K562 (cell line): ENCODE measurements around the gene EIF4EBP2. TPM values are rescaled to one million over a fixed set of nuclear protein-coding genes. Genes with fewer than 3 reads are reported as not detected.

ENCODE experiments used
- ATAC-seq: fragments of 200-7000 bp; cut with Tn5 transposase; 3 replicates; pipeline ENCODE4 v1.9.1; 2020; ENCODE audit warnings: moderate library complexity
- BruUV-seq: library from RNA; stranded (reverse); fragments of 400-500 nt; replicated peaks from 2 replicates; lab custom pipeline; 2021; lab: Mats Ljungman, UMichigan
- CTCF ChIA-PET: fragments of 300-600 bp; formaldehyde crosslinking; extraction: SDS; loops from one replicate; lab custom pipeline; 2021; ENCODE audit warnings: low intra/inter-chr PET ratio; lab: Yijun Ruan, JAX
- POLR2A ChIA-PET: fragments of 300-600, 350-650 bp; sonication (Branson Sonifier 250); formaldehyde crosslinking; extraction: SDS; loops from one replicate; lab custom pipeline; 2021; ENCODE audit warnings: antibody characterized with exemption, inconsistent platforms; lab: Yijun Ruan, JAX
- DNase-seq, 4 experiments: peaks; one replicate each; pipeline versions ENCODE4 v3.0.0 to v3.0.0-alpha.2; 2011 to 2018; ENCODE audit warnings: low spot score in 3 of 4, mixed read lengths in 3 of 4; ENCODE audit errors: extremely low read depth in 1 of 4
- FAIRE-seq: peaks from 2 replicates; lab custom pipeline; 2011; peaks lifted over from hg19 to GRCh38; lab: Jason Lieb, UNC
- H2AFZ ChIP-seq: 2 replicates; pipeline ENCODE4 v1.6.0; 2011; ENCODE audit warnings: low read depth, low read length, control low read depth, inconsistent platforms
- H3K27ac ChIP-seq: fragments of 200-600 bp; 3 replicates; pipeline ENCODE4 v1.8.0; 2011; ENCODE audit warnings: low read depth, mild to moderate bottlenecking, control low read depth, inconsistent platforms, low read length, moderate library complexity, mixed read lengths; ENCODE audit errors: extremely low read depth
- H3K27me3 ChIP-seq, 2 experiments: fragments of 300-600 bp in 1 of 2; 2 replicates in 1 of 2; 3 replicates in 1 of 2; pipeline versions ENCODE4 v1.6.0 to v1.8.0; 2011; ENCODE audit warnings: inconsistent platforms in 2 of 2, low read length in 2 of 2, mild to moderate bottlenecking in 1 of 2, mixed read lengths in 1 of 2, moderate library complexity in 1 of 2; ENCODE audit not compliant: control insufficient read depth in 2 of 2, insufficient read depth in 2 of 2
- H3K36me3 ChIP-seq: fragments of 300-600 bp; 3 replicates; pipeline ENCODE4 v1.8.0; 2011; ENCODE audit warnings: mild to moderate bottlenecking, low read length, inconsistent platforms; ENCODE audit not compliant: control insufficient read depth, insufficient read depth
- H3K4me1 ChIP-seq, 2 experiments: fragments of 200-600 bp in 1 of 2; replicated peaks in 1 of 2; 2 replicates in 1 of 2; 3 replicates in 1 of 2; pipeline versions ENCODE4 v1.5.1 to v1.8.0; 2011; ENCODE audit warnings: inconsistent platforms in 2 of 2, low read length in 2 of 2, mild to moderate bottlenecking in 1 of 2, mixed read lengths in 1 of 2, moderate library complexity in 1 of 2; ENCODE audit not compliant: control insufficient read depth in 2 of 2, insufficient read depth in 2 of 2
- H3K4me2 ChIP-seq: 2 replicates; pipeline ENCODE4 v1.6.1; 2011; ENCODE audit warnings: low read length, control low read depth, inconsistent platforms, mixed read lengths; ENCODE audit not compliant: insufficient read depth
- H3K4me3 ChIP-seq: fragments of 200-600 bp; sonication (generic), shearing (Covaris generic); 2 replicates; pipeline ENCODE4 v1.5.1; 2016; ENCODE audit warnings: control low read depth, inconsistent platforms
- H3K79me2 ChIP-seq: fragments of 200-600 bp; 3 replicates; pipeline ENCODE4 v1.8.0; 2011; ENCODE audit warnings: low read length, inconsistent platforms; ENCODE audit not compliant: control insufficient read depth, insufficient read depth
- H3K9ac ChIP-seq, 2 experiments: 2 replicates each; pipeline versions ENCODE4 v1.6.0 to v1.6.1; 2011; ENCODE audit warnings: low read depth in 2 of 2, low read length in 2 of 2, control low read depth in 1 of 2, inconsistent platforms in 1 of 2, mild to moderate bottlenecking in 1 of 2, mixed read lengths in 1 of 2; ENCODE audit not compliant: insufficient read depth in 1 of 2
- H3K9me1 ChIP-seq: one replicate; pipeline ENCODE4 v1.6.0; 2011; ENCODE audit warnings: inconsistent platforms, mild to moderate bottlenecking, low read length, moderate library complexity; ENCODE audit not compliant: control insufficient read depth, insufficient read depth
- H3K9me3 ChIP-seq: replicated peaks from 2 replicates; pipeline ENCODE4 v1.5.1; 2011; ENCODE audit warnings: low read depth, low read length, inconsistent platforms; ENCODE audit not compliant: control insufficient read depth, insufficient read depth
- H4K20me1 ChIP-seq: replicated peaks from 2 replicates; pipeline ENCODE4 v1.6.1; 2011; ENCODE audit warnings: low read length, inconsistent platforms, mixed read lengths; ENCODE audit not compliant: control insufficient read depth, insufficient read depth
- KAT2B ChIP-seq: IDR thresholded peaks from one replicate; pipeline ENCODE4 v1.6.1; 2012; ENCODE audit warnings: low read depth, mild to moderate bottlenecking, control low read depth, inconsistent platforms, low read length, moderate library complexity
- KLF16 ChIP-seq: IDR thresholded peaks from 2 replicates; pipeline ENCODE4 v1.6.1; 2016; ENCODE audit warnings: antibody characterized with exemption
- MEF2A ChIP-seq: IDR thresholded peaks from 2 replicates; pipeline ENCODE4 v1.6.1; 2011; ENCODE audit warnings: low read depth, mild to moderate bottlenecking, low read length, moderate library complexity; ENCODE audit not compliant: control insufficient read depth
- MXD1 ChIP-seq: fragments of 250-450 bp; sonication (Bioruptor Pico); IDR thresholded peaks from 2 replicates; pipeline ENCODE4 v1.8.0; 2021; ENCODE audit warnings: borderline replicate concordance, mild to moderate bottlenecking, moderate library complexity; ENCODE audit not compliant: poor library complexity, severe bottlenecking
- NRF1 ChIP-seq, 2 experiments: fragments of 450-650 bp; IDR thresholded peaks in 1 of 2; conservative IDR thresholded peaks in 1 of 2; 2 replicates each; pipeline ENCODE4 v1.6.1; 2014; ENCODE audit warnings: mild to moderate bottlenecking in 2 of 2
- RBFOX2 ChIP-seq: fragments of 200-400 bp; formaldehyde crosslinking; IDR thresholded peaks from 2 replicates; pipeline ENCODE4 v1.6.1; 2017; ENCODE audit warnings: low read depth, mild to moderate bottlenecking, low read length, moderate library complexity
- SMC3 ChIP-seq: conservative IDR thresholded peaks from 2 replicates; pipeline ENCODE4 v1.6.1; 2011; ENCODE audit warnings: low read depth, low read length, improper control_type of control experiment; ENCODE audit not compliant: insufficient read depth
- ZNF121 ChIP-seq: sonication (generic); formaldehyde crosslinking; conservative IDR thresholded peaks from 2 replicates; pipeline ENCODE4 v1.8.0; 2022; ENCODE audit warnings: missing genetic modification reagents
- WGBS: fragments of 100-300 bp; shearing (Covaris generic); methylation state at CpG from one replicate; pipeline ENCODE4 v1.1.6; 2016; ENCODE audit warnings: low coverage, mixed read lengths; ENCODE audit not compliant: insufficient coverage; ENCODE audit errors: missing lambda C conversion rate; 5-methylcytosine and 5-hydroxymethylcytosine counted together
- in situ Hi-C: fragments of 300-500 bp; cut with MboI; formaldehyde crosslinking; loops from 4 replicates; pipeline ENCODE4 v1.15.0; 2018; ENCODE audit warnings: inconsistent platforms, mixed read lengths
- intact Hi-C: fragments of 100-400 bp; cut with micrococcal nuclease; formaldehyde crosslinking; loops from 2 replicates; pipeline ENCODE4 v1.14.2; 2022
- polyA plus RNA-seq, 8 experiments: library from polyadenylated mRNA; depleted of rRNA in 4 of 8; stranded (reverse) in 5 of 8; unstranded in 3 of 8; fragments of >200 nt; fragmentation: Nextera tagmentation in 2 of 8; fragmentation: Illumina TruSeq in 1 of 8; extraction: Ambion mirVana in 2 of 8; extraction: Trizol in 1 of 8; gene quantifications; 2 replicates each; pipeline versions ENCODE4 v1.2.1 to v1.2.3, GENCODE V29; 2011 to 2014; ENCODE audit warnings: inconsistent platforms in 1 of 8, missing spikeins in 1 of 8
- total RNA-seq, 7 experiments: library from RNA; depleted of rRNA in 6 of 7; stranded (reverse); fragments of >200 nt in 6 of 7; fragmentation: Illumina TruSeq in 2 of 7; extraction: Trizol in 2 of 7; gene quantifications; 2 replicates each; pipeline versions ENCODE4 v1.2.1 to v1.2.3, GENCODE V29; 2011 to 2021; ENCODE audit warnings: low replicate concordance in 1 of 7
- TF ChIP-seq, protein P1 (sequence below): sonication (generic); formaldehyde crosslinking; IDR thresholded peaks from 2 replicates; pipeline ENCODE4 v1.8.0; 2022; ENCODE audit warnings: mild to moderate bottlenecking, low read depth, missing genetic modification reagents
- TF ChIP-seq, protein P2 (sequence below): fragments of 250-450 bp; sonication (Bioruptor Pico); IDR thresholded peaks from 2 replicates; pipeline ENCODE4 v1.8.0; 2021; ENCODE audit warnings: moderate library complexity, mild to moderate bottlenecking, inconsistent platforms

EIF4EBP2 gene
- total and polyA plus RNA-seq, 9 of the 15 experiments (the other 6 are each of a cell fraction or from before 2014, with no cell fraction given): 16.1 to 67.5 (median 38.3) TPM

DNA sequence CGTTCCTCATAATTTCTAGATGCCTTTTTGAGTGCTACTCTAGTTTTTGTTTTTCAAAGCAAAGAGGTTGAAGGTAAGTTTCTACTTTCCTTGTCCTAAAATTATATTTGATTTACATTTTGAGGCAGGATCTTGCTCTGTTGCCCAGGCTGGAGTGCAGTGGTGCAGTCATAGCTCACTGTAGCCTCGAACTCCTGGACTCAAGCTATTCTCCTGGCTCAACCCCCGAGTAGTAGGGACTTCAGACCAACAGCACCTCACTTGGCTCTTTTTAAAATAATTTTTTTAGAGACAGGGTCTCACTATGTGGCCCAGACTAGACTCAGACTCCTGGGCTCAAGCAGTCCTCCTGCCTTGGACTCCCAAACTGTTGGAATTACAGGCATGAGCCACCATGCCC lies 14.8 kb downstream of the EIF4EBP2 start:
- H3K9me3 ChIP-seq: no peaks in the 10 kb centered on the region
- H3K27ac ChIP-seq: no peak overlapping the region
- FAIRE-seq (no peak), DNase-seq (no peak), ATAC-seq (no peak)
- no peaks in the 10 kb centered on the region for H3K9me1 ChIP-seq
- no peaks in the 10 kb centered on the region for H3K27me3 ChIP-seq
- H3K4me1 ChIP-seq: no peaks in the 10 kb centered on the region
- ChIA-PET CTCF (no interaction called here), POLR2A (interaction anchor here (2.3 to 2.6 kb wide), 3 partner anchors 9 to 14 kb away, joined by 8 to 20 read pairs (median 11); partner anchors contain the start of gene EIF4EBP2)
- H4K20me1 ChIP-seq: no peaks in the 10 kb centered on the region
- peak; percentile 80 for TF ChIP-seq ZNF121 (CRISPR knock-in tag)
- no peak for TF ChIP-seq RBFOX2
- in situ Hi-C loops: no loop called here
- H3K4me2 ChIP-seq: no peak overlapping the region
- H2AFZ ChIP-seq: no peak overlapping the region
- no peak overlapping the region for H3K9ac ChIP-seq
- WGBS: 68% methylated on average over 3 of the region's 3 CpGs
- intact Hi-C loops: no loop called here
- BruUV-seq: no TSS peak
- peaks cover 7% of the 10 kb centered on the region for H3K79me2 ChIP-seq
- H3K36me3 ChIP-seq: peaks cover 43% of the 10 kb centered on the region
- no peak overlapping the region for H3K4me3 ChIP-seq

GRCh38 chr10:70424320-70424719 lies 20.4 kb downstream of the EIF4EBP2 start:
- WGBS: 89% methylated on average over 3 of the region's 3 CpGs
- H3K9me1 ChIP-seq: no peaks in the 10 kb centered on the region
- peaks cover 87% of the 10 kb centered on the region for H3K36me3 ChIP-seq
- ATAC-seq (no peak), FAIRE-seq (no peak)
- no peak overlapping the region for H3K27ac ChIP-seq
- in situ Hi-C loops: no loop called here
- no peaks in the 10 kb centered on the region for H3K9me3 ChIP-seq
- no TSS peak for BruUV-seq
- no peaks in the 10 kb centered on the region for H4K20me1 ChIP-seq
- CTCF ChIA-PET: no interaction called here
- no peaks in the 10 kb centered on the region for H3K4me1 ChIP-seq
- H3K9ac ChIP-seq: no peak overlapping the region
- no peak for TF ChIP-seq SMC3
- no peak for TF ChIP-seq MEF2A
- no peak for TF ChIP-seq MXD1 (CRISPR knock-in tag)
- TF ChIP-seq, protein P1, sequence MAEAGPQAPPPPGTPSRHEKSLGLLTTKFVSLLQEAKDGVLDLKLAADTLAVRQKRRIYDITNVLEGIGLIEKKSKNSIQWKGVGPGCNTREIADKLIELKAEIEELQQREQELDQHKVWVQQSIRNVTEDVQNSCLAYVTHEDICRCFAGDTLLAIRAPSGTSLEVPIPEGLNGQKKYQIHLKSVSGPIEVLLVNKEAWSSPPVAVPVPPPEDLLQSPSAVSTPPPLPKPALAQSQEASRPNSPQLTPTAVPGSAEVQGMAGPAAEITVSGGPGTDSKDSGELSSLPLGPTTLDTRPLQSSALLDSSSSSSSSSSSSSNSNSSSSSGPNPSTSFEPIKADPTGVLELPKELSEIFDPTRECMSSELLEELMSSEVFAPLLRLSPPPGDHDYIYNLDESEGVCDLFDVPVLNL (CRISPR knock-in tag): no peak
- no peak for TF ChIP-seq KAT2B
- TF ChIP-seq KLF16: no peak
- TF ChIP-seq, protein P2, sequence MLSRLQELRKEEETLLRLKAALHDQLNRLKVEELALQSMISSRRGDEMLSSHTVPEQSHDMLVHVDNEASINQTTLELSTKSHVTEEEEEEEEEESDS (CRISPR knock-in tag): no peak
- no peak for TF ChIP-seq NRF1 (conservative IDR thresholded peaks at IDR 0.05 in 1 of 2, IDR thresholded peaks at IDR 0.05 in 1 of 2)
- TF ChIP-seq, all 486 proteins: peak for 0
- intact Hi-C loops: no loop called here
- POLR2A ChIA-PET: interaction anchor here (0.7 to 2.8 kb wide), 5 partner anchors 8 to 239 kb away, joined by 3 to 9 read pairs (median 5); no protein-coding TSS in a partner anchor
- H2AFZ ChIP-seq: no peak overlapping the region
- no peak overlapping the region for H3K4me3 ChIP-seq
- H3K27me3 ChIP-seq: no peaks in the 10 kb centered on the region
- no peak for DNase-seq
- no peaks in the 10 kb centered on the region for H3K79me2 ChIP-seq
- H3K4me2 ChIP-seq: no peak overlapping the region
